Activated naive CD4-positive, alpha-beta T cell treated with anti-CD3 and anti-CD28 coated beads, Interleukin-2, amount 10 ng/mL, durations not matched to agents 7 days and 5 days (primary cell): ENCODE data around the gene TUBGCP6.
A peak's percentile ranks its signal among the peaks of the same experiment; 100 is the strongest.

ENCODE experiments used
- CTCF ChIA-PET: fragments of 350-600 bp; sonication (Branson Sonifier 250); formaldehyde crosslinking; loops from one replicate; lab custom pipeline; 2021; ENCODE audit warnings: antibody characterized with exemption; lab: Charles Lee
- DNase-seq: peaks from one replicate; pipeline ENCODE4 v3.0.0-alpha.2; 2020
- H3K27ac Mint-ChIP-seq: one replicate; pipeline ENCODE4 v1.8.0; 2021; ENCODE audit warnings: mild to moderate bottlenecking, moderate library complexity, mixed read lengths
- H3K27me3 Mint-ChIP-seq: one replicate; pipeline ENCODE4 v1.8.0; 2021; ENCODE audit warnings: mild to moderate bottlenecking, mixed read lengths
- H3K36me3 Mint-ChIP-seq: one replicate; pipeline ENCODE4 v1.8.0; 2021; ENCODE audit warnings: mixed read lengths
- H3K4me1 Mint-ChIP-seq: one replicate; pipeline ENCODE4 v1.8.0; 2021; ENCODE audit warnings: mixed read lengths
- H3K4me3 Mint-ChIP-seq: one replicate; pipeline ENCODE4 v1.8.0; 2021; ENCODE audit warnings: mild to moderate bottlenecking, moderate library complexity, mixed read lengths
- H3K9me3 Mint-ChIP-seq: one replicate; pipeline ENCODE4 v1.8.0; 2021; ENCODE audit warnings: mixed read lengths

Gene TUBGCP6

GRCh38 chr22:50216684-50217520 lies 27.9 kb downstream of the TUBGCP6 start:
- Mint-ChIP-seq H3K9me3 (no peaks in the 10 kb centered on the region), H3K36me3 (peaks cover 52% of the 10 kb centered on the region), H3K4me3 (no peak overlapping the region), H3K27ac (no peak overlapping the region), H3K27me3 (no peaks in the 10 kb centered on the region), H3K4me1 (no peaks in the 10 kb centered on the region)
- DNase-seq = no peak
- CTCF ChIA-PET = no interaction called here

- H3K4me3 Mint-ChIP-seq = no peak overlapping the region
- no peaks in the 10 kb centered on the region for H3K27me3 Mint-ChIP-seq
- CTCF ChIA-PET = no interaction called here
- H3K36me3 Mint-ChIP-seq = peaks cover 52% of the 10 kb centered on the region
- no peak overlapping the region for H3K27ac Mint-ChIP-seq
- no peaks in the 10 kb centered on the region for H3K4me1 Mint-ChIP-seq
- no peak for DNase-seq
- H3K9me3 Mint-ChIP-seq = no peaks in the 10 kb centered on the region
These were observed 28.7 kb downstream of the TUBGCP6 start for GRCh38 chr22:50216055-50216683.

- CTCF ChIA-PET = interaction anchor here (1.0 kb wide), 1 partner anchor 9 kb away, joined by 4 read pairs; no protein-coding TSS in a partner anchor
- Mint-ChIP-seq H3K4me1 (no peaks in the 10 kb centered on the region), H3K9me3 (no peaks in the 10 kb centered on the region), H3K27me3 (no peaks in the 10 kb centered on the region), H3K27ac (no peak overlapping the region), H3K4me3 (no peak overlapping the region), H3K36me3 (peaks cover 47% of the 10 kb centered on the region)
- no peak for DNase-seq
These were observed 29.3 kb downstream of the TUBGCP6 start for GRCh38 chr22:50215297-50216054.

DNA sequence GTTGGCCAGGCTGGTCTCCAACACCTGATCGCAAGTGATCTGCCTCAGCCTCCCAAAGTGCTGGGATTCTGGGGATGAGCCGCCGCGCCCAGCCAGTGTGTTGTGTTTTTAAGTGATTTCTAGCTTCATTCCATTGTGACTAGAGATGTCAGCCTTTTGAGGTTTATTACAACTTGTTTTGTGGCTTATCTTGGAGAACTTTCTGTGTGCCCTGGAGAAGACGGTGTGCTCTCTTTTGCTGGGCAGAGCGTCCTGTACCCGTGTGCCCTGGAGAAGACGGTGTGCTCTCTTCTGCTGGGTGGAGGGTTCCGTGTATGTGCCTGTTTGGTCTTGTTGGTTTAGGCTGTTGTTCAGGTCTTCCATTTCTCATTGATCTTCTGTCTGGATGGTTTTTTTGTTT lies 31.6 kb downstream of the TUBGCP6 start:
- CTCF ChIA-PET = interaction anchor here (1.5 to 3.2 kb wide), 2 partner anchors 63 to 65 kb away, joined by 3 to 12 read pairs; no protein-coding TSS in a partner anchor
- no peaks in the 10 kb centered on the region for H3K27me3 Mint-ChIP-seq
- no peak for DNase-seq
- no peak overlapping the region for H3K27ac Mint-ChIP-seq
- H3K4me3 Mint-ChIP-seq = no peak overlapping the region
- no peaks in the 10 kb centered on the region for H3K9me3 Mint-ChIP-seq
- H3K4me1 Mint-ChIP-seq = peaks cover 4% of the 10 kb centered on the region
- peaks cover 43% of the 10 kb centered on the region for H3K36me3 Mint-ChIP-seq

GRCh38 chr22:50211147-50211546 lies 33.7 kb downstream of the TUBGCP6 start:
- no peak overlapping the region for H3K27ac Mint-ChIP-seq
- H3K27me3 Mint-ChIP-seq = no peaks in the 10 kb centered on the region
- DNase-seq = no peak
- no peaks in the 10 kb centered on the region for H3K9me3 Mint-ChIP-seq
- CTCF ChIA-PET = interaction anchor here (1.7 to 3.2 kb wide), 2 partner anchors 9 to 63 kb away, joined by 5 to 12 read pairs; no protein-coding TSS in a partner anchor
- H3K36me3 Mint-ChIP-seq = peaks cover 41% of the 10 kb centered on the region
- no peak overlapping the region for H3K4me3 Mint-ChIP-seq
- H3K4me1 Mint-ChIP-seq = peaks cover 4% of the 10 kb centered on the region

DNA sequence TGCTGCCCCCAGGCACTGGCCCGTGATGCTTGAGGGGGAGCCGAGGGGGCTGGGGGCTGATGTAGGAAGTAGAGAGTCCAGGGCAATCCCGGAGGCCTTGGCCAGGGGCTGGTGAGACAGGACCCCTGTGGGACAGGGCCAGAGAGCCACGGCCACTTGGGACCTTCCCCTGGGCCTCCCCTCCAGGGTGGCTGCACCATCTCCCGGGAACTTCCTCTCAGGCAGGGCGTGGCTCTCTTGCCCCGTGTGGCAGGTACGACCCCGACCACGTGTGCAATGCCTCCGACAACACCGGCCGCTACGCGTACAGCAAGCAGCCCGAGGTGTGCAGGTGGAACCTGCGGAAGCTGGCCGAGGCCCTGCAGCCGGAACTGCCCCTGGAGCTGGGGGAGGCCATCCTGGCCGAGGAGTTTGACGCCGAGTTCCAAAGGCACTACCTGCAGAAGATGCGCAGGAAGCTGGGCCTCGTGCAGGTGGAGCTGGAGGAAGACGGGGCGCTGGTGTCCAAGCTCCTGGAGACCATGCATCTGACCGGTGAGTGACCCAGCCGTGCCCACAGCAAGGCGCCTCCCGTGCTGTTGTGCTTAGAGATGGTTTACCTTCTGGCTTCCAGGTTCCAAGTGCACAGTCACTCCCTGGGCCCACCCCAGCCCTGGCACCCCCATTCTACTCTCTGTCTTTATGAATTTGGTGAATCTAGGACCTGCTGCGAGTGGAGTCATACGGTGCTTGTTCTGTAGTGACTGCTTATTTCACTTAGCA lies 34.3 kb downstream of the TUBGCP6 start:
- no peak overlapping the region for H3K4me3 Mint-ChIP-seq
- DNase-seq = no peak
- H3K27me3 Mint-ChIP-seq = no peaks in the 10 kb centered on the region
- H3K9me3 Mint-ChIP-seq = no peaks in the 10 kb centered on the region
- CTCF ChIA-PET = interaction anchor here (1.7 to 3.2 kb wide), 2 partner anchors 9 to 62 kb away, joined by 5 to 12 read pairs; no protein-coding TSS in a partner anchor
- H3K27ac Mint-ChIP-seq = no peak overlapping the region
- H3K4me1 Mint-ChIP-seq = peaks cover 4% of the 10 kb centered on the region
- peaks cover 36% of the 10 kb centered on the region for H3K36me3 Mint-ChIP-seq

GRCh38 chr22:50209893-50210292 lies 34.9 kb downstream of the TUBGCP6 start:
- no peaks in the 10 kb centered on the region for H3K27me3 Mint-ChIP-seq
- no peak overlapping the region for H3K4me3 Mint-ChIP-seq
- CTCF ChIA-PET = no interaction called here
- no peaks in the 10 kb centered on the region for H3K9me3 Mint-ChIP-seq
- DNase-seq = peak; percentile 82
- H3K4me1 Mint-ChIP-seq = peaks cover 7% of the 10 kb centered on the region
- H3K36me3 Mint-ChIP-seq = peaks cover 35% of the 10 kb centered on the region
- no peak overlapping the region for H3K27ac Mint-ChIP-seq

DNA sequence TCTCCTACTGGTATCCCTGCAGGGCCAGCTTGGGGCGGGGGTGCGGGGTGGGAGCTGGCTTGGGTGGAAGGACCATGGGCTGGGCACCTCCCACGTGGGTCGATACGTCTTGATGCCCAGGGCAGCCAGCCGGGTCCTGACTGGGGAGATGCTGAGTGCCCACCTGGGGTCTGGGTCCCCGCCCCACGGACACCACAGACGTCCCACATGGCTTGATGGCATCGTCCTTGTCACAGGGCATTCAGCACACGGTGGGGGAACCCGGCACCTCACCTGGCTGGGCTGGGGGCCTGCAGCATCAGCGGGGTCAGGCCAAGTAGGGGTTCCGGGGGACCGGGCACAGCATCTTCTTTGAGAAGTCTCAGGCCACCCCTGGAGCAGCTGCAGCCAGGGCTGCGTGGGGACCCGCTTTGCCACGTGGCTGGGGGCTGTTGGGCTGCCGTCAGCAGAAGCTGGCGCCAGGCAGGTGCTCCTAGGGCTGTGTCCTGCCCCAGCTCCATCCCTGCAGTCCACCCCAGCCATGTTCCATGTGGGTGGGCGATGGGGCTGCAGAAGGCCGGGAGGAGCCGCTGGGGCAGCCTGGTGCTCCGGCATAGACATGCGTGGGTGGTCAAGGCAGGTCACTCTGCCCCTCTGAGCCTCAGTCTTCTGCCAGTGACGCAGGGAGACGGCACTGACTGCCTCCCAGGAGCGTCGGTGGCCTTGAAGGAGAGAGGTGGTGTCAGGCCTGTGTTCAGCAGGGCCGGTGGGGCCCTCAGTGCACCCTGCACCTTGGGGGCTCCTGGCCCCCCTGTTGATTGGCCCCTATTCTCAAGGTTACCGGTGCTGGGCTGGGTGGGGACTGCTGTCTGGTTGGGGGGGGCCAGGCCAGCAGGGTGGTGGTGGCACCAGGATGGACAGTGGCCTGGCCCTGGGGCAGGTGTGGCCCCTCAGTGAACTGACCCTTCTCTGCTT lies 35.6 kb downstream of the TUBGCP6 start:
- no peak overlapping the region for H3K4me3 Mint-ChIP-seq
- no peak overlapping the region for H3K27ac Mint-ChIP-seq
- no peaks in the 10 kb centered on the region for H3K27me3 Mint-ChIP-seq
- H3K9me3 Mint-ChIP-seq = no peaks in the 10 kb centered on the region
- H3K4me1 Mint-ChIP-seq = peaks cover 11% of the 10 kb centered on the region
- CTCF ChIA-PET = interaction anchor here (0.6 to 2.1 kb wide), 5 partner anchors 9 to 92 kb away, joined by 3 to 14 read pairs (median 4); no protein-coding TSS in a partner anchor
- peaks cover 37% of the 10 kb centered on the region for H3K36me3 Mint-ChIP-seq
- DNase-seq = no peak

GRCh38 chr22:50208430-50208938 lies 36.3 kb downstream of the TUBGCP6 start:
- no peak for DNase-seq
- Mint-ChIP-seq H3K4me3 (no peak overlapping the region), H3K4me1 (peaks cover 15% of the 10 kb centered on the region), H3K9me3 (no peaks in the 10 kb centered on the region), H3K27me3 (no peaks in the 10 kb centered on the region), H3K27ac (no peak overlapping the region), H3K36me3 (peaks cover 38% of the 10 kb centered on the region)
- CTCF ChIA-PET = interaction anchor here (0.6 to 2.1 kb wide), 6 partner anchors 10 to 91 kb away, joined by 3 to 14 read pairs (median 5); no protein-coding TSS in a partner anchor

- Mint-ChIP-seq H3K36me3 (peaks cover 37% of the 10 kb centered on the region), H3K4me1 (peaks cover 22% of the 10 kb centered on the region), H3K9me3 (no peaks in the 10 kb centered on the region), H3K27ac (no peak overlapping the region), H3K4me3 (no peak overlapping the region), H3K27me3 (no peaks in the 10 kb centered on the region)
- no peak for DNase-seq
- CTCF ChIA-PET = interaction anchor here (1.3 to 2.1 kb wide), 4 partner anchors 13 to 63 kb away, joined by 4 to 14 read pairs (median 6); no protein-coding TSS in a partner anchor
These were observed 37.3 kb downstream of the TUBGCP6 start for GRCh38 chr22:50207383-50208140.

- Mint-ChIP-seq H3K9me3 (no peaks in the 10 kb centered on the region), H3K36me3 (peaks cover 37% of the 10 kb centered on the region), H3K27ac (no peak overlapping the region), H3K4me3 (no peak overlapping the region), H3K4me1 (peaks cover 29% of the 10 kb centered on the region), H3K27me3 (no peaks in the 10 kb centered on the region)
- DNase-seq = no peak
- CTCF ChIA-PET = interaction anchor here (0.9 kb wide), 1 partner anchor 54 kb away, joined by 3 read pairs; the partner anchor contains the start of gene MAPK12
These were observed 38.2 kb downstream of the TUBGCP6 start for GRCh38 chr22:50206599-50206998.
